ENCODE data around the gene FARS2. TPM values are rescaled to one million over a fixed set of nuclear protein-coding genes. Genes with fewer than 3 reads are reported as not detected.

The FARS2 gene
- total RNA-seq, 2 donors from 2014 or later: 16.2 to 18.3 TPM

GRCh38 chr6:5246141-5247097 is 14.9 kb upstream of the FARS2 start:
- no peak for TF ChIP-seq CTCF (conservative IDR thresholded peaks at IDR 0.05)
- Mint-ChIP-seq H3K27me3 (ENCODE audit: insufficient read depth) (no peaks in the 10 kb centered on the region), H3K9me3 (peaks cover 3% of the 10 kb centered on the region), H3K4me3 (no peak overlapping the region), H3K36me3 (ENCODE audit: low read depth) (peaks cover 11% of the 10 kb centered on the region), H3K27ac (no peak overlapping the region), H3K4me1 (peaks cover 33% of the 10 kb centered on the region)
- Histone ChIP-seq H3K27me3 (ENCODE audit: control insufficient read depth, insufficient read depth, low read length, poor library complexity, severe bottlenecking) (no peaks in the 10 kb centered on the region), H3K36me3 (ENCODE audit: control insufficient read depth, insufficient read depth, low read length) (peaks cover 8% of the 10 kb centered on the region), H3K4me1 (ENCODE audit: control insufficient read depth, insufficient read depth, low read length) (peaks cover 16% of the 10 kb centered on the region), H3K4me3 (ENCODE audit: low read length) (no peak overlapping the region), H3K9ac (ENCODE audit: extremely low read depth, low read length, poor library complexity, severe bottlenecking) (no peak overlapping the region), H3K9me3 (ENCODE audit: control insufficient read depth, low read length) (peaks cover 5% of the 10 kb centered on the region), H3K27ac (ENCODE audit: low read depth, low read length) (no peak overlapping the region)
- 92 to 95% methylated on average over 10 to 13 of the region's 13 CpGs for WGBS, 2 experiments (ENCODE audit: insufficient coverage in 1 of 2, insufficient read length in 1 of 2)
- DNase-seq: no peak

GRCh38 chr6:5247201-5247600 is 14.1 kb upstream of the FARS2 start:
- no peaks in the 10 kb centered on the region for H3K27me3 Mint-ChIP-seq (ENCODE audit: insufficient read depth)
- peaks cover 8% of the 10 kb centered on the region for H3K36me3 ChIP-seq (ENCODE audit: control insufficient read depth, insufficient read depth, low read length)
- H3K9me3 Mint-ChIP-seq: peaks cover 5% of the 10 kb centered on the region
- H3K27ac Mint-ChIP-seq: no peak overlapping the region
- H3K36me3 Mint-ChIP-seq (ENCODE audit: low read depth): peaks cover 15% of the 10 kb centered on the region
- H3K27ac ChIP-seq (ENCODE audit: low read depth, low read length): no peak overlapping the region
- H3K4me3 Mint-ChIP-seq: no peak overlapping the region
- H3K9ac ChIP-seq (ENCODE audit: extremely low read depth, low read length, poor library complexity, severe bottlenecking): no peak overlapping the region
- H3K27me3 ChIP-seq (ENCODE audit: control insufficient read depth, insufficient read depth, low read length, poor library complexity, severe bottlenecking): no peaks in the 10 kb centered on the region
- H3K4me1 ChIP-seq (ENCODE audit: control insufficient read depth, insufficient read depth, low read length): peaks cover 16% of the 10 kb centered on the region
- no peak overlapping the region for H3K4me3 ChIP-seq (ENCODE audit: low read length)
- DNase-seq: no peak
- H3K4me1 Mint-ChIP-seq: peaks cover 31% of the 10 kb centered on the region
- no peak for TF ChIP-seq CTCF (conservative IDR thresholded peaks at IDR 0.05)
- WGBS, 2 experiments (ENCODE audit: insufficient coverage in 1 of 2, insufficient read length in 1 of 2): 90 to 97% methylated on average over 2 of the region's 2 CpGs
- peaks cover 9% of the 10 kb centered on the region for H3K9me3 ChIP-seq (ENCODE audit: control insufficient read depth, low read length)

GRCh38 chr6:5248302-5249098 is 12.8 kb upstream of the FARS2 start:
- 95 to 97% methylated on average over 3 to 9 of the region's 9 CpGs for WGBS, 2 experiments (ENCODE audit: insufficient coverage in 1 of 2, insufficient read length in 1 of 2)

More at GRCh38 chr6:5248302-5249098, 12.8 kb upstream of the FARS2 start:
- Mint-ChIP-seq H3K27ac (no peak overlapping the region), H3K36me3 (ENCODE audit: low read depth) (peaks cover 21% of the 10 kb centered on the region), H3K9me3 (peaks cover 5% of the 10 kb centered on the region), H3K27me3 (ENCODE audit: insufficient read depth) (no peaks in the 10 kb centered on the region), H3K4me1 (peaks cover 31% of the 10 kb centered on the region), H3K4me3 (no peak overlapping the region)
- Histone ChIP-seq H3K27ac (ENCODE audit: low read depth, low read length) (no peak overlapping the region), H3K27me3 (ENCODE audit: control insufficient read depth, insufficient read depth, low read length, poor library complexity, severe bottlenecking) (no peaks in the 10 kb centered on the region), H3K4me3 (ENCODE audit: low read length) (no peak overlapping the region), H3K4me1 (ENCODE audit: control insufficient read depth, insufficient read depth, low read length) (peaks cover 16% of the 10 kb centered on the region), H3K9me3 (ENCODE audit: control insufficient read depth, low read length) (peaks cover 9% of the 10 kb centered on the region), H3K9ac (ENCODE audit: extremely low read depth, low read length, poor library complexity, severe bottlenecking) (no peak overlapping the region), H3K36me3 (ENCODE audit: control insufficient read depth, insufficient read depth, low read length) (peaks cover 15% of the 10 kb centered on the region)
- TF ChIP-seq CTCF (conservative IDR thresholded peaks at IDR 0.05): no peak
- no peak for DNase-seq
